ENCODE measurements around the gene NUP37.

NUP37 gene

GRCh38 chr12:102024765-102025164, 95.1 kb downstream of the NUP37 start:
- DNase-seq = no peak

GRCh38 chr12:102023343-102023930, 96.5 kb downstream of the NUP37 start:
- DNase-seq = no peak
